HepG2 (cell line): ENCODE measurements around the gene SGMS1. TPM values are rescaled to one million over a fixed set of nuclear protein-coding genes. Genes with fewer than 3 reads are reported as not detected.

Experiments used
- ATAC-seq: fragments of 200-7000 bp; cut with Tn5 transposase; 3 replicates; pipeline ENCODE4 v1.9.1; 2020; ENCODE audit warnings: mild to moderate bottlenecking, moderate library complexity
- BruUV-seq: library from RNA; stranded (reverse); fragments of 400-500 nt; replicated peaks from 2 replicates; lab custom pipeline; 2021; lab: Mats Ljungman, UMichigan
- CTCF ChIA-PET: fragments of 300-600 bp; formaldehyde crosslinking; extraction: SDS; loops from one replicate; lab custom pipeline; 2021; ENCODE audit warnings: low total read pairs, inconsistent platforms, low intra/inter-chr PET ratio; lab: Yijun Ruan, JAX
- POLR2A ChIA-PET: fragments of 350-600 bp; sonication (Branson Sonifier 250); formaldehyde crosslinking; loops from one replicate; lab custom pipeline; 2020; ENCODE audit warnings: antibody characterized with exemption, inconsistent platforms; lab: Yijun Ruan, JAX
- DNase-seq: peaks from one replicate; pipeline ENCODE4 v3.0.0-alpha.2; 2015; ENCODE audit warnings: low spot score
- FAIRE-seq: peaks from 3 replicates; lab custom pipeline; 2011; peaks lifted over from hg19 to GRCh38; lab: Jason Lieb, UNC
- H2AFZ ChIP-seq: one replicate; pipeline ENCODE4 v1.6.1; 2011; ENCODE audit warnings: low read length, inconsistent platforms
- H3K27ac ChIP-seq: fragments of 300-600 bp; 3 replicates; pipeline ENCODE4 v1.8.0; 2011; ENCODE audit warnings: mixed run types, mild to moderate bottlenecking, mixed read lengths, low read length, inconsistent platforms; ENCODE audit not compliant: insufficient read depth; ENCODE audit errors: extremely low read length
- H3K27me3 ChIP-seq, 2 experiments: fragments of 200-600 bp in 1 of 2; 2 replicates in 1 of 2; 3 replicates in 1 of 2; pipeline versions ENCODE4 v1.6.0 to v1.8.0; 2011; ENCODE audit warnings: low read length in 2 of 2, mild to moderate bottlenecking in 2 of 2, moderate library complexity in 2 of 2, inconsistent platforms in 1 of 2; ENCODE audit not compliant: insufficient read depth in 2 of 2, control insufficient read depth in 1 of 2
- H3K36me3 ChIP-seq, 2 experiments: fragments of 200-600 bp in 1 of 2; replicated peaks in 1 of 2; 2 replicates in 1 of 2; 3 replicates in 1 of 2; pipeline versions ENCODE4 v1.5.1 to v1.8.0; 2011; ENCODE audit warnings: low read length in 2 of 2, inconsistent platforms in 1 of 2; ENCODE audit not compliant: insufficient read depth in 2 of 2, control insufficient read depth in 1 of 2
- H3K4me1 ChIP-seq: 2 replicates; pipeline ENCODE4 v1.5.1; 2012; ENCODE audit warnings: low read length, inconsistent platforms; ENCODE audit not compliant: insufficient read depth
- H3K4me2 ChIP-seq: 2 replicates; pipeline ENCODE4 v1.6.0; 2011; ENCODE audit warnings: low read depth, low read length, inconsistent platforms
- H3K4me3 ChIP-seq, 3 experiments: fragments of 200-600 bp in 1 of 3; sonication (generic), shearing (Covaris generic) in 1 of 3; replicated peaks in 1 of 3; 2 replicates each; pipeline ENCODE4 v1.5.1; 2011 to 2016; ENCODE audit warnings: low read length in 3 of 3, inconsistent platforms in 2 of 3, low read depth in 2 of 3, mild to moderate bottlenecking in 2 of 3, control low read depth in 1 of 3, mixed read lengths in 1 of 3; ENCODE audit not compliant: insufficient read depth in 1 of 3
- H3K79me2 ChIP-seq: one replicate; pipeline ENCODE4 v1.6.1; 2011; ENCODE audit warnings: low read length, inconsistent platforms; ENCODE audit not compliant: insufficient read depth
- H3K9ac ChIP-seq: 2 replicates; pipeline ENCODE4 v1.6.0; 2011; ENCODE audit warnings: mild to moderate bottlenecking, low read depth, low read length, inconsistent platforms; ENCODE audit not compliant: insufficient read depth
- H3K9me3 ChIP-seq: 2 replicates; pipeline ENCODE4 v1.5.1; 2012; ENCODE audit warnings: mild to moderate bottlenecking, low read length
- H4K20me1 ChIP-seq: 2 replicates; pipeline ENCODE4 v1.6.0; 2011; ENCODE audit warnings: inconsistent platforms, mild to moderate bottlenecking, low read length, moderate library complexity; ENCODE audit not compliant: insufficient read depth
- BCLAF1 ChIP-seq: fragments of 450-650 bp; IDR thresholded peaks from 2 replicates; pipeline ENCODE4 v1.6.1; 2017; ENCODE audit warnings: mild to moderate bottlenecking
- CSRNP1 ChIP-seq: sonication (generic); formaldehyde crosslinking; IDR thresholded peaks from 2 replicates; pipeline ENCODE4 v1.8.1; 2023; ENCODE audit warnings: mild to moderate bottlenecking, missing genetic modification reagents
- MYNN ChIP-seq: sonication (generic); formaldehyde crosslinking; IDR thresholded peaks from 2 replicates; pipeline ENCODE4 v1.4.0; 2020; ENCODE audit warnings: mild to moderate bottlenecking, low read depth, missing genetic modification reagents
- RFX1 ChIP-seq: fragments of 450-650 bp; IDR thresholded peaks from 2 replicates; pipeline ENCODE4 v1.6.1; 2017
- SYNCRIP ChIP-seq: fragments of 200-400 bp; formaldehyde crosslinking; IDR thresholded peaks from 2 replicates; pipeline ENCODE4 v1.6.1; 2018; ENCODE audit warnings: mild to moderate bottlenecking, low read depth, low read length; ENCODE audit not compliant: insufficient read depth
- THAP9 ChIP-seq: sonication (generic); formaldehyde crosslinking; IDR thresholded peaks from 2 replicates; pipeline ENCODE4; 2020; ENCODE audit warnings: missing genetic modification reagents, mild to moderate bottlenecking, borderline replicate concordance
- ZNF773 ChIP-seq: sonication (generic); formaldehyde crosslinking; IDR thresholded peaks from 2 replicates; pipeline ENCODE4 v1.4.0; 2020; ENCODE audit warnings: missing genetic modification reagents, borderline replicate concordance
- ZNF782 ChIP-seq: sonication (generic); formaldehyde crosslinking; IDR thresholded peaks from 2 replicates; pipeline ENCODE4 v1.4.0; 2020; ENCODE audit warnings: missing genetic modification reagents, mild to moderate bottlenecking, borderline replicate concordance
- ZNF850 ChIP-seq: sonication (generic); formaldehyde crosslinking; conservative IDR thresholded peaks from 2 replicates; pipeline ENCODE4 v1.9.0; 2021; ENCODE audit warnings: mild to moderate bottlenecking, missing genetic modification reagents
- in situ Hi-C: cut with HindIII; loops from 2 replicates; pipeline ENCODE4 v1.10.0; 2017; ENCODE audit warnings: low pct_unique_long_range_greater_than_20kb; ENCODE audit not compliant: extremely low pct_ligation_motif_present
- intact Hi-C: fragments of 100-400 bp; cut with micrococcal nuclease; formaldehyde crosslinking; loops from one replicate; pipeline ENCODE4 v1.10.0; 2022; ENCODE audit not compliant: unreplicated experiment
- polyA plus RNA-seq, 8 experiments: library from polyadenylated mRNA; depleted of rRNA in 3 of 8; stranded (reverse) in 7 of 8; unstranded in 1 of 8; fragments of >200 nt; fragmentation: Illumina TruSeq in 4 of 8; extraction: Trizol in 4 of 8; gene quantifications; 2 replicates each; pipeline versions ENCODE4 v1.2.1 to v1.2.3, GENCODE V29; 2011 to 2016; ENCODE audit warnings: low read depth in 4 of 8, missing spikeins in 1 of 8, mixed read lengths in 1 of 8; ENCODE audit not compliant: insufficient read depth in 1 of 8
- total RNA-seq, 5 experiments: library from RNA; depleted of rRNA; stranded (reverse); fragments of >200 nt; fragmentation: Illumina TruSeq; extraction: Trizol; gene quantifications; 2 replicates each; pipeline ENCODE4 v1.2.3, GENCODE V29; 2016; ENCODE audit warnings: low read depth in 1 of 5

SGMS1 gene
- total and polyA plus RNA-seq, 2 of the 13 experiments (the other 11 are each of a cell fraction or from before 2014, with no cell fraction given): 6.5 to 15.1 TPM

DNA sequence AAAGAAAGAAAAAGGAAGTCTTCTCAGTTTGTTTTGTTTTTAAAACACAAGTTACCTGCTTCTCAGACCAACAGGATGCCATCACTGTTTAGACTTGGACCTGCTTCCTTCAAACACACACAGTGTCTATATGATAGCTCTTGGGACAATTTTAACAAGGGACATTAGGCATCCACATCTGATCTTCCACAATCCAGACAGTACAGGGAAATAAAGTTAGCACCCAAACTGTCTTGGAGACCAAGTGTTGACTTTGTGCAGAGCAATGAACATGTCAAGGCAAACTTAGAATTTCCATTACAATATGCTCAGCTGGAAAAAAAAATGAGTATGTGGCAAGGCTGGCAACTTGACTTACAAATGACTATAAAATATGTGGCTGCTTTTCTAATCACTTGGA, 80.9 kb downstream of the SGMS1 start:
- peaks cover 4% of the 10 kb centered on the region for H3K79me2 ChIP-seq
- TF ChIP-seq ZNF782 (CRISPR knock-in tag) (no peak), THAP9 (CRISPR knock-in tag) (no peak), BCLAF1 (no peak), ZNF773 (CRISPR knock-in tag) (no peak), MYNN (CRISPR knock-in tag) (no peak), RFX1 (no peak), SYNCRIP (no peak), ZNF850 (CRISPR knock-in tag) (no peak), CSRNP1 (CRISPR knock-in tag) (no peak)
- BruUV-seq: no TSS peak
- no peak for FAIRE-seq
- in situ Hi-C loops: no loop called here
- H4K20me1 ChIP-seq: no peaks in the 10 kb centered on the region
- no peak overlapping the region for H3K4me3 ChIP-seq
- H3K9ac ChIP-seq: no peak overlapping the region
- H3K27me3 ChIP-seq: no peaks in the 10 kb centered on the region
- intact Hi-C loops: no loop called here
- DNase-seq: no peak
- ChIA-PET CTCF (no interaction called here), POLR2A (interaction anchor here (0.6 kb wide), 1 partner anchor 14 kb away, joined by 3 read pairs; no protein-coding TSS in a partner anchor)
- no peak overlapping the region for H3K27ac ChIP-seq
- ATAC-seq: no peak
- H2AFZ ChIP-seq: no peak overlapping the region
- no peaks in the 10 kb centered on the region for H3K36me3 ChIP-seq
- peaks cover 34% of the 10 kb centered on the region for H3K4me1 ChIP-seq
- H3K4me2 ChIP-seq: no peak overlapping the region
- H3K9me3 ChIP-seq: no peaks in the 10 kb centered on the region
